Endothelial cell (in vitro differentiated cells): Measurements from ENCODE around the gene NTM. TPM values are rescaled to one million over a fixed set of nuclear protein-coding genes. Genes with fewer than 3 reads are reported as not detected.

Experiments used
- DNase-seq: peaks from one replicate; pipeline ENCODE4 v3.0.0; 2021; ENCODE audit warnings: low spot score
- H3K27ac Mint-ChIP-seq: one replicate; pipeline ENCODE4 v1.8.0; 2021; ENCODE audit warnings: mixed read lengths, inconsistent platforms; ENCODE audit not compliant: unreplicated experiment
- H3K27me3 Mint-ChIP-seq: one replicate; pipeline ENCODE4 v1.8.0; 2021; ENCODE audit warnings: mild to moderate bottlenecking, moderate library complexity, mixed read lengths, inconsistent platforms; ENCODE audit not compliant: unreplicated experiment
- H3K36me3 Mint-ChIP-seq: one replicate; pipeline ENCODE4 v1.8.0; 2021; ENCODE audit warnings: mild to moderate bottlenecking, low read depth, mixed read lengths, inconsistent platforms; ENCODE audit not compliant: unreplicated experiment
- H3K4me1 Mint-ChIP-seq: one replicate; pipeline ENCODE4 v1.8.0; 2021; ENCODE audit warnings: mild to moderate bottlenecking, mixed read lengths, inconsistent platforms; ENCODE audit not compliant: unreplicated experiment
- H3K4me3 Mint-ChIP-seq: one replicate; pipeline ENCODE4 v1.8.0; 2021; ENCODE audit warnings: mild to moderate bottlenecking, mixed read lengths, inconsistent platforms; ENCODE audit not compliant: unreplicated experiment
- H3K9me3 Mint-ChIP-seq: one replicate; pipeline ENCODE4 v1.8.0; 2021; ENCODE audit warnings: mixed read lengths, inconsistent platforms; ENCODE audit not compliant: unreplicated experiment
- CTCF ChIP-seq: fragments of 200-600 bp; sonication (generic); IDR thresholded peaks from one replicate; pipeline ENCODE4 v1.5.0; 2021; ENCODE audit warnings: antibody characterized with exemption; ENCODE audit not compliant: unreplicated experiment
- total RNA-seq: library from RNA; stranded (reverse); fragmentation: NEBNext Ultra II Directional; extraction: Animal tissue kit (Norgen Biotek cat#: 25700); gene quantifications from one replicate; pipeline ENCODE4 v1.2.1, GENCODE V29; 2021; ENCODE audit not compliant: unreplicated experiment

NTM gene
- total RNA-seq, 1 donor from 2014 or later: 3.6 TPM

GRCh38 chr11:132094598-132094997 is 724.2 kb downstream of the NTM start:
- no peaks in the 10 kb centered on the region for H3K4me1 Mint-ChIP-seq
- no peak overlapping the region for H3K27ac Mint-ChIP-seq
- no peaks in the 10 kb centered on the region for H3K36me3 Mint-ChIP-seq
- no peak for DNase-seq
- no peaks in the 10 kb centered on the region for H3K9me3 Mint-ChIP-seq
- no peak for TF ChIP-seq CTCF
- no peaks in the 10 kb centered on the region for H3K27me3 Mint-ChIP-seq
- no peak overlapping the region for H3K4me3 Mint-ChIP-seq

- DNase-seq: no peak
- no peaks in the 10 kb centered on the region for H3K9me3 Mint-ChIP-seq
- no peak overlapping the region for H3K27ac Mint-ChIP-seq
- H3K27me3 Mint-ChIP-seq: no peaks in the 10 kb centered on the region
- H3K4me1 Mint-ChIP-seq: no peaks in the 10 kb centered on the region
- no peaks in the 10 kb centered on the region for H3K36me3 Mint-ChIP-seq
- TF ChIP-seq CTCF: no peak
- H3K4me3 Mint-ChIP-seq: no peak overlapping the region
Observed at GRCh38 chr11:132095230-132096131, 725.1 kb downstream of the NTM start.

GRCh38 chr11:132096132-132096825 is 725.9 kb downstream of the NTM start:
- Mint-ChIP-seq H3K36me3 (no peaks in the 10 kb centered on the region), H3K4me3 (no peak overlapping the region), H3K27me3 (no peaks in the 10 kb centered on the region), H3K9me3 (no peaks in the 10 kb centered on the region), H3K4me1 (no peaks in the 10 kb centered on the region), H3K27ac (no peak overlapping the region)
- no peak for TF ChIP-seq CTCF
- DNase-seq: no peak

GRCh38 chr11:132099692-132100091 is 729.3 kb downstream of the NTM start:
- Mint-ChIP-seq H3K9me3 (no peaks in the 10 kb centered on the region), H3K27me3 (peaks cover 2% of the 10 kb centered on the region), H3K4me3 (no peak overlapping the region), H3K36me3 (no peaks in the 10 kb centered on the region), H3K27ac (no peak overlapping the region), H3K4me1 (no peaks in the 10 kb centered on the region)
- peak; percentile 73 for TF ChIP-seq CTCF
- DNase-seq: peak; percentile 47

- TF ChIP-seq CTCF: no peak
- no peak for DNase-seq
- H3K4me1 Mint-ChIP-seq: peaks cover 2% of the 10 kb centered on the region
- peaks cover 3% of the 10 kb centered on the region for H3K36me3 Mint-ChIP-seq
- peaks cover 4% of the 10 kb centered on the region for H3K27me3 Mint-ChIP-seq
- H3K4me3 Mint-ChIP-seq: no peak overlapping the region
- no peak overlapping the region for H3K27ac Mint-ChIP-seq
- no peaks in the 10 kb centered on the region for H3K9me3 Mint-ChIP-seq
Observed at GRCh38 chr11:132100583-132100982, 730.2 kb downstream of the NTM start.
